ENCODE data around the gene DEPDC4. TPM values are rescaled to one million over a fixed set of nuclear protein-coding genes. Genes with fewer than 3 reads are reported as not detected.
"Not testable (repeated sequence)": the region's sequence is repeated elsewhere in the genome, so short reads cannot be mapped to it uniquely, and the experiment has no call there.

DEPDC4 gene
- total and polyA plus RNA-seq, 2 experiments from 2014 or later, result 2.2 to 9.4 TPM

GRCh38 chr12:100308138-100308537 is 41.3 kb upstream of the DEPDC4 start:
- not testable (repeated sequence) for H2AFZ ChIP-seq; H3K27ac Mint-ChIP-seq; H3K4me2 ChIP-seq; H3F3A ChIP-seq (replicated peaks; ENCODE audit: low read depth); H3K27ac ChIP-seq (ENCODE audit: low read depth); H3K4me1 ChIP-seq (ENCODE audit: insufficient read depth); ATAC-seq; H3K9me2 ChIP-seq (ENCODE audit: insufficient read depth); H3K4me3 Mint-ChIP-seq; H3K27me3 Mint-ChIP-seq (ENCODE audit: insufficient read depth, low read depth, poor library complexity); DNase-seq (ENCODE audit: low spot score); H3K79me2 ChIP-seq (replicated peaks; ENCODE audit: insufficient read depth); H3K27me3 ChIP-seq (ENCODE audit: insufficient read depth); H3K4me3 ChIP-seq; H4K20me1 ChIP-seq (replicated peaks; ENCODE audit: insufficient read depth); H3K4me1 Mint-ChIP-seq
- H3K36me3 Mint-ChIP-seq (ENCODE audit: low read depth), result peaks cover 60% of the 10 kb centered on the region
- H3K9me3 Mint-ChIP-seq, result peaks cover 43% of the 10 kb centered on the region
- H3K36me3 ChIP-seq (ENCODE audit: insufficient read depth), result peaks cover 14% of the 10 kb centered on the region

- not testable (repeated sequence) for H3K27me3 ChIP-seq (ENCODE audit: insufficient read depth); H3K4me3 ChIP-seq; ATAC-seq; DNase-seq (ENCODE audit: low spot score); H3K4me3 Mint-ChIP-seq; H3K4me1 ChIP-seq (ENCODE audit: insufficient read depth); H3K27ac ChIP-seq (ENCODE audit: low read depth); H3F3A ChIP-seq (replicated peaks; ENCODE audit: low read depth); H3K4me2 ChIP-seq; H4K20me1 ChIP-seq (replicated peaks; ENCODE audit: insufficient read depth); H3K27ac Mint-ChIP-seq; H3K4me1 Mint-ChIP-seq; H2AFZ ChIP-seq; H3K27me3 Mint-ChIP-seq (ENCODE audit: insufficient read depth, low read depth, poor library complexity)
- peaks cover 18% of the 10 kb centered on the region for H3K79me2 ChIP-seq (replicated peaks; ENCODE audit: insufficient read depth)
- peaks cover 14% of the 10 kb centered on the region; the same call in 1 of the 2 replicates for H3K9me2 ChIP-seq (ENCODE audit: insufficient read depth)
- Mint-ChIP-seq H3K9me3 (peaks cover 46% of the 10 kb centered on the region), H3K36me3 (ENCODE audit: low read depth) (peaks cover 89% of the 10 kb centered on the region)
- peaks cover 21% of the 10 kb centered on the region for H3K36me3 ChIP-seq (ENCODE audit: insufficient read depth)
Measured at GRCh38 chr12:100304334-100304733, 37.5 kb upstream of the DEPDC4 start.

DNA sequence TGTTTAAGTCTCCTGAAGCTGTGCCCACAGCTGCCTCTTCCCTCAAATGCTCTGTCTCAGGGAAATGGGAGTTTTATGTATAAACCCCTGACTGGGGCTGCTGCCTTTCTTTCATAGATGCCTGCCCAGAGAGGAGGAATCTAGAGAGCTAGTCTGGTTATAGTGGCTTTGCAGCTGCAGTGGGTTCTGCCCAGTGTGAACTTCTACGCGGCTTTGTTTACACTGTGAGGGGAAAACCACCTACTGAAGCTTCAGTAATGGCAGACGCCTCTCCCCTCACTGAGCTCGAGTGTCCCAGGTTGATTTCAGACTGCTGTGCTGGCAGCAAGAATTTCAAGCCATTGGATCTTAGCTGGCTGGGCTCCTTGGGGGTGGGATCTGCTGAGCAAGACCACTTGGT is 37.0 kb upstream of the DEPDC4 start:
- no peaks in the 10 kb centered on the region for H3F3A ChIP-seq (replicated peaks; ENCODE audit: low read depth)
- TF ChIP-seq JUNB (IDR thresholded peaks at IDR 0.05; ENCODE audit: unreplicated experiment) (no peak), STAT1 (IDR thresholded peaks at IDR 0.05; ENCODE audit: unreplicated experiment) (no peak), ZNF331 (CRISPR knock-in tag; IDR thresholded peaks at IDR 0.05; ENCODE audit: low read depth) (no peak), POLR2AphosphoS5 (IDR thresholded peaks at IDR 0.05; ENCODE audit: low read depth) (no peak), CREB1 (CRISPR knock-in tag; IDR thresholded peaks at IDR 0.05; ENCODE audit: low read depth) (no peak), ZNF462 (CRISPR knock-in tag; IDR thresholded peaks at IDR 0.05) (no peak), EZH2phosphoT487 (IDR thresholded peaks at IDR 0.05; ENCODE audit: unreplicated experiment) (no peak), ZNF114 (CRISPR knock-in tag; IDR thresholded peaks at IDR 0.05) (no peak)
- ATAC-seq (no peak), DNase-seq (ENCODE audit: low spot score) (no peak)
- H4K20me1 ChIP-seq (replicated peaks; ENCODE audit: insufficient read depth), result no peaks in the 10 kb centered on the region
- peaks cover 91% of the 10 kb centered on the region for H3K36me3 Mint-ChIP-seq (ENCODE audit: low read depth)
- H3K27me3 ChIP-seq (ENCODE audit: insufficient read depth), result no peaks in the 10 kb centered on the region
- H3K27me3 Mint-ChIP-seq (ENCODE audit: insufficient read depth, low read depth, poor library complexity), result peaks cover 4% of the 10 kb centered on the region
- peaks cover 18% of the 10 kb centered on the region for H3K79me2 ChIP-seq (replicated peaks; ENCODE audit: insufficient read depth)
- H2AFZ ChIP-seq, result no peak overlapping the region
- peaks cover 21% of the 10 kb centered on the region for H3K36me3 ChIP-seq (ENCODE audit: insufficient read depth)
- H3K27ac ChIP-seq (ENCODE audit: low read depth), result no peak overlapping the region
- H3K27ac Mint-ChIP-seq, result no peak overlapping the region
- H3K4me3 Mint-ChIP-seq, result no peak overlapping the region
- peaks cover 14% of the 10 kb centered on the region; the same call in 1 of the 2 replicates for H3K9me2 ChIP-seq (ENCODE audit: insufficient read depth)
- H3K4me2 ChIP-seq, result no peak overlapping the region
- no peak overlapping the region for H3K4me3 ChIP-seq
- no peaks in the 10 kb centered on the region for H3K4me1 Mint-ChIP-seq
- H3K9me3 Mint-ChIP-seq, result peaks cover 46% of the 10 kb centered on the region
- H3K4me1 ChIP-seq (ENCODE audit: insufficient read depth), result no peaks in the 10 kb centered on the region
